Stimulated activated effector memory CD8-positive, alpha-beta T cell treated with anti-CD3 and anti-CD28 coated beads, Interleukin-12 subunit alpha, Interleukin-12 subunit beta, amount 100 ng/mL, for 72 hours (primary cell): ENCODE data around the gene TNFSF8.

Source experiments
- ATAC-seq: fragments of 150-1000 bp; cut with Tn5 transposase; 2 replicates; pipeline ENCODE4 v1.10.0; 2021
- DNase-seq, 2 donors: peaks; one replicate each; pipeline ENCODE4 v3.0.0; 2021 to 2022; ENCODE audit warnings: low spot score in 2 of 2
- H3K27ac Mint-ChIP-seq: one replicate; pipeline ENCODE4 v1.8.0; 2022; ENCODE audit warnings: mild to moderate bottlenecking, mixed read lengths
- H3K36me3 Mint-ChIP-seq: one replicate; pipeline ENCODE4 v1.8.0; 2022; ENCODE audit warnings: mild to moderate bottlenecking, mixed read lengths
- H3K4me1 Mint-ChIP-seq: one replicate; pipeline ENCODE4 v1.8.0; 2022; ENCODE audit warnings: mixed read lengths
- H3K4me3 Mint-ChIP-seq: one replicate; pipeline ENCODE4 v1.8.0; 2022; ENCODE audit warnings: mild to moderate bottlenecking, mixed read lengths
- H3K9me3 Mint-ChIP-seq: one replicate; pipeline ENCODE4 v1.8.0; 2022; ENCODE audit warnings: mixed read lengths

Gene TNFSF8

GRCh38 chr9:114852050-114852594 lies 78.3 kb downstream of the TNFSF8 start:
- DNase-seq: no peak
- no peaks in the 10 kb centered on the region for H3K9me3 Mint-ChIP-seq
- H3K27ac Mint-ChIP-seq: no peak overlapping the region
- no peak for ATAC-seq
- no peak overlapping the region for H3K4me3 Mint-ChIP-seq
- H3K36me3 Mint-ChIP-seq: no peaks in the 10 kb centered on the region
- H3K4me1 Mint-ChIP-seq: peaks cover 10% of the 10 kb centered on the region

- H3K36me3 Mint-ChIP-seq: no peaks in the 10 kb centered on the region
- H3K4me3 Mint-ChIP-seq: no peak overlapping the region
- peak overlapping the region; percentile 7 for H3K27ac Mint-ChIP-seq
- ATAC-seq (no peak), DNase-seq (no peak)
- no peaks in the 10 kb centered on the region for H3K9me3 Mint-ChIP-seq
- peaks cover 10% of the 10 kb centered on the region for H3K4me1 Mint-ChIP-seq
These were observed 79.1 kb downstream of the TNFSF8 start for GRCh38 chr9:114851306-114851705.
